Activated CD4-positive, alpha-beta T cell treated with anti-CD3 and anti-CD28 coated beads for 36 hours (primary cell): ENCODE results near the gene A3GALT2. TPM values are rescaled to one million over a fixed set of nuclear protein-coding genes. Genes with fewer than 3 reads are reported as not detected.

Source experiments
- ATAC-seq: fragments of 200-7000 bp; cut with Tn5 transposase; one replicate; pipeline ENCODE4 v1.10.0; 2021; ENCODE audit warnings: mild to moderate bottlenecking, moderate library complexity
- CTCF ChIA-PET: fragments of 350-600 bp; sonication (Branson Sonifier 250); formaldehyde crosslinking; loops from one replicate; lab custom pipeline; 2021; ENCODE audit warnings: antibody characterized with exemption; lab: Charles Lee
- POLR2A ChIA-PET: fragments of 350-600 bp; sonication (Branson Sonifier 250); formaldehyde crosslinking; loops from one replicate; lab custom pipeline; 2021; ENCODE audit warnings: antibody characterized with exemption, inconsistent platforms; lab: Charles Lee
- DNase-seq: peaks from one replicate; pipeline ENCODE4 v3.0.0-alpha.2; 2020
- H3K27ac Mint-ChIP-seq: one replicate; pipeline ENCODE4 v1.8.0; 2021; ENCODE audit warnings: mixed read lengths
- H3K27me3 Mint-ChIP-seq: one replicate; pipeline ENCODE4 v1.8.0; 2021; ENCODE audit warnings: mixed read lengths
- H3K36me3 Mint-ChIP-seq: one replicate; pipeline ENCODE4 v1.8.0; 2021; ENCODE audit warnings: low read depth, mixed read lengths
- H3K4me1 Mint-ChIP-seq: one replicate; pipeline ENCODE4 v1.8.0; 2021; ENCODE audit warnings: mixed read lengths
- H3K4me3 Mint-ChIP-seq: one replicate; pipeline ENCODE4 v1.8.0; 2021; ENCODE audit warnings: mild to moderate bottlenecking, moderate library complexity, mixed read lengths
- H3K9me3 Mint-ChIP-seq: one replicate; pipeline ENCODE4 v1.8.0; 2021; ENCODE audit warnings: low read depth, mixed read lengths
- intact Hi-C, 2 experiments: fragments of 100-400 bp; cut with DNase I in 1 of 2; cut with micrococcal nuclease in 1 of 2; formaldehyde crosslinking; loops; one replicate each; pipeline versions ENCODE4 v1.14.2 to v1.15.1; 2022 to 2024; cut with DNase I, micrococcal nuclease
- total RNA-seq, 2 experiments: library from RNA; stranded (reverse); gene quantifications; one replicate each; pipeline ENCODE4 v1.2.3, GENCODE V29; 2021

Gene A3GALT2
- total RNA-seq, 2 experiments from 2014 or later = not detected

GRCh38 chr1:33288976-33289857 lies 31.7 kb downstream of the A3GALT2 start:
- H3K27me3 Mint-ChIP-seq = no peaks in the 10 kb centered on the region
- intact Hi-C loops = no loop called here
- CTCF ChIA-PET = interaction anchor here (0.6 kb wide), 2 partner anchors 26 to 32 kb away, joined by 3 read pairs; no protein-coding TSS in a partner anchor
- H3K27ac Mint-ChIP-seq = no peak overlapping the region
- no peaks in the 10 kb centered on the region for H3K4me1 Mint-ChIP-seq
- H3K4me3 Mint-ChIP-seq = no peak overlapping the region
- H3K36me3 Mint-ChIP-seq = peaks cover 13% of the 10 kb centered on the region
- ATAC-seq (no peak), DNase-seq (no peak)
- POLR2A ChIA-PET = interaction anchor here (0.6 kb wide), 1 partner anchor 203 kb away, joined by 4 read pairs; no protein-coding TSS in a partner anchor
- H3K9me3 Mint-ChIP-seq = no peaks in the 10 kb centered on the region

DNA sequence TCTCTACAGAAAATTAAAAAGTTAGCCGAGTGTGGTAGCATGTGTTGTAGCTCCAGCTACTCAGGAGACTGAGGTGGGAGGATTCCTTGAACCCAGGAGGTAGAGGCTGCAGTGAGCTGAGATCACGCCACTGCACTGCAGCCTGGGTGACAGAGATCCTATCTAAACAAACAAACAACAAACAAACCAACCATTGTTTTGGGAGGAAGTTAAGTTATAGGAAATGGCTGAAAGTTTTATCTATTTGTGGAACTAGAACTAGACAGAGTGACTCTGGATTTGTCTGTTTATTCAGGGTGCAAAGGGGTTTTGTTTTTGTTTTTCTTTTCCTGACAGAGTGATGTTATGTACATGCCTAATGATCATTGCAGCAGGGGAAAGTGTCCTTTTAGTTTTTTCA lies 33.6 kb downstream of the A3GALT2 start:
- no peak for DNase-seq
- no peak for ATAC-seq
- Mint-ChIP-seq H3K4me3 (no peak overlapping the region), H3K36me3 (peaks cover 13% of the 10 kb centered on the region), H3K27me3 (no peaks in the 10 kb centered on the region), H3K27ac (no peak overlapping the region), H3K9me3 (no peaks in the 10 kb centered on the region), H3K4me1 (no peaks in the 10 kb centered on the region)
- CTCF ChIA-PET = no interaction called here
- POLR2A ChIA-PET = no interaction called here
- intact Hi-C loops = no loop called here

GRCh38 chr1:33286451-33287185 lies 34.3 kb downstream of the A3GALT2 start:
- Mint-ChIP-seq H3K4me3 (no peak overlapping the region), H3K36me3 (peaks cover 17% of the 10 kb centered on the region), H3K9me3 (no peaks in the 10 kb centered on the region), H3K27ac (no peak overlapping the region), H3K4me1 (no peaks in the 10 kb centered on the region), H3K27me3 (no peaks in the 10 kb centered on the region)
- DNase-seq (no peak), ATAC-seq (no peak)
- intact Hi-C loops = no loop called here
- POLR2A ChIA-PET = no interaction called here
- CTCF ChIA-PET = interaction anchor here (0.8 kb wide), 1 partner anchor 163 kb away, joined by 3 read pairs; no protein-coding TSS in a partner anchor

DNA sequence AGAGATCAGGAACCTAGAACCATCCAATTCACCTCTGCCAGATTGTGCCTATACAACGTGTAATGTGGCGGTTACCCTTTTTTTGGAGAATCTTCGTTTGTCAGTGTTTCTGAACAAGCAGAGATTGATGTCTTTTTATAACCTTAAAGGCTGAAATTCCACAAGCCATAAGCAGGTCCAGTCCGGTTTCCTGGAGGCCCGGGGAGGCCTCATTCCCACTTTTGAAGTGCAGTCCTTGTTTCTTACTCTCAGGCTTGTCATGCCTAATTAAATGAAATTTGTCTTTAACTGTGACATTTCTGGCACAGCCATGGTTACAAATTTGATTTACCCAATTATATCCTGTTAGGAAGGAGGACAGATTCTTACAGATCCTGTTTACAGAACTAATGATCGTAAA lies 36.8 kb downstream of the A3GALT2 start:
- Mint-ChIP-seq H3K36me3 (peaks cover 11% of the 10 kb centered on the region), H3K4me3 (no peak overlapping the region), H3K27ac (no peak overlapping the region), H3K9me3 (no peaks in the 10 kb centered on the region), H3K27me3 (no peaks in the 10 kb centered on the region), H3K4me1 (no peaks in the 10 kb centered on the region)
- intact Hi-C loops = no loop called here
- CTCF ChIA-PET = interaction anchor here (0.6 to 1.5 kb wide), 2 partner anchors 12 to 37 kb away, joined by 3 to 4 read pairs; partner anchors contain the start of gene A3GALT2
- ATAC-seq = no peak
- no peak for DNase-seq
- POLR2A ChIA-PET = no interaction called here

DNA sequence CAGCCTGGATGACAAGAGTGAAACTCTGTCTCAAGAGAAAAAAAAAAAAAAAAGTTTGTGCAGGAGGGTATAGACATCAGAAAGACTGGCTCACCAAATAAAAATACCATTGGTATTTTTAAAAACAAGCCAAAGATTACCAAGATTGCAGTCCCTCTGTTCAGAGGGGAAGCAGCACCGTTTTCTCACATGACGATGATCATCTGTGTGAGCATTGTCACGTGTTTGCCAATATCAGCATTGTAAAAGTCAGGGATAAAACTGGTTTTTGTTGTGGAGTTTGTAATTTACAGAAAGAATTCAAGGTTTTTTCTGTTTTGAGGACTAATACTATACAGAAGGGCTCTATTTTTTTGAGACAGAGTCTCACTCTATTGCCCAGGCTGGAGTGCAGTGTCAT lies 38.1 kb downstream of the A3GALT2 start:
- CTCF ChIA-PET = interaction anchor here (1.5 kb wide), 1 partner anchor 13 kb away, joined by 4 read pairs; no protein-coding TSS in a partner anchor
- DNase-seq (no peak), ATAC-seq (no peak)
- H3K27me3 Mint-ChIP-seq = no peaks in the 10 kb centered on the region
- H3K27ac Mint-ChIP-seq = no peak overlapping the region
- no peaks in the 10 kb centered on the region for H3K4me1 Mint-ChIP-seq
- peaks cover 6% of the 10 kb centered on the region for H3K36me3 Mint-ChIP-seq
- no peak overlapping the region for H3K4me3 Mint-ChIP-seq
- intact Hi-C loops = no loop called here
- POLR2A ChIA-PET = no interaction called here
- no peaks in the 10 kb centered on the region for H3K9me3 Mint-ChIP-seq

DNA sequence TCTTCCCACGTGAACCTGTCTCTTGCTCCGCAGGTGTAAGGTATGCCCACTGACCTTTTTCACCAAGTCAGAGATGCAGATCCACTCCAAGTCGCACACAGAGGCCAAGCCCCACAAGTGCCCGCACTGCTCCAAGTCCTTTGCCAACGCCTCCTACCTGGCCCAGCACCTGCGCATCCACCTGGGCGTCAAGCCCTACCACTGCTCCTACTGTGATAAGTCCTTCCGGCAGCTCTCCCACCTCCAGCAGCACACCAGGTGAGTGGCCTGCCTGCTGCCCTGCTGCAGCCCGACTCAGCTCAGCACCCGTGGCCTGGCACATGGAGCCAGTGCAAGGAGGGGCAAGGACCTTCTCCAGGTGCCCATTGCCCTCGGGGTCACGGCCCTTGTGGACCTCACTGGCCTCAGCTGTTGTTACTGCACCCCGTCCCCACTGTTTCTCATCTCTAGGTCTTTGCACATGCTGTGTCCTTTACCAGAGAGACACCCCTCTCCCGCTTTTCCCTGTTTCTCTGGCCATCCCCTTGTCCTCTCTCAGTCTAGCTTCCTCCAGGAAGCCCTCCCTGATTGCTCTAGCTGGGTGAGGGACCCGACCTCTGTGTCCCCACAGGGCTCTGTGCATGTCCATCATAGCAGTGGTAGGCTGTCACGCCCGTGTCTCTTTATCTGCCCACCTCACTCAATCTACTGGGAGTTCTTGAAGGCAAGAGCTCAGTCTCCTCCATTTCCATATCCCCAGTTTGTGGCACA lies 39.2 kb downstream of the A3GALT2 start:
- peaks cover 9% of the 10 kb centered on the region for H3K36me3 Mint-ChIP-seq
- no peak overlapping the region for H3K4me3 Mint-ChIP-seq

GRCh38 chr1:33280091-33280661 lies 40.7 kb downstream of the A3GALT2 start:
- no peak for ATAC-seq
- no peaks in the 10 kb centered on the region for H3K4me1 Mint-ChIP-seq
- DNase-seq = no peak
- no peaks in the 10 kb centered on the region for H3K27me3 Mint-ChIP-seq
- H3K27ac Mint-ChIP-seq = no peak overlapping the region
- no peaks in the 10 kb centered on the region for H3K9me3 Mint-ChIP-seq
- peaks cover 10% of the 10 kb centered on the region for H3K36me3 Mint-ChIP-seq
- intact Hi-C loops = no loop called here
- ChIA-PET POLR2A (no interaction called here), CTCF (no interaction called here)
- H3K4me3 Mint-ChIP-seq = no peak overlapping the region

More for the DNA sequence above, 39.2 kb downstream of the A3GALT2 start:
- CTCF ChIA-PET = no interaction called here
- H3K4me1 Mint-ChIP-seq = no peaks in the 10 kb centered on the region
- ATAC-seq (no peak), DNase-seq (no peak)
- no peaks in the 10 kb centered on the region for H3K27me3 Mint-ChIP-seq
- POLR2A ChIA-PET = no interaction called here
- intact Hi-C loops = no loop called here
- no peak overlapping the region for H3K27ac Mint-ChIP-seq
- no peaks in the 10 kb centered on the region for H3K9me3 Mint-ChIP-seq

GRCh38 chr1:33277488-33278084 lies 43.3 kb downstream of the A3GALT2 start:
- intact Hi-C loops = no loop called here
- DNase-seq (no peak), ATAC-seq (no peak)
- Mint-ChIP-seq H3K27me3 (no peaks in the 10 kb centered on the region), H3K27ac (no peak overlapping the region), H3K4me3 (no peak overlapping the region), H3K36me3 (peaks cover 10% of the 10 kb centered on the region), H3K4me1 (peaks cover 13% of the 10 kb centered on the region), H3K9me3 (no peaks in the 10 kb centered on the region)
- POLR2A ChIA-PET = no interaction called here
- CTCF ChIA-PET = interaction anchor here (1.1 to 1.8 kb wide), 2 partner anchors 18 to 20 kb away, joined by 3 to 9 read pairs; no protein-coding TSS in a partner anchor

GRCh38 chr1:33276573-33277298 lies 44.2 kb downstream of the A3GALT2 start:
- intact Hi-C loops = no loop called here
- ChIA-PET POLR2A (no interaction called here), CTCF (interaction anchor here (0.6 to 1.8 kb wide), 3 partner anchors 19 to 76 kb away, joined by 3 to 9 read pairs (median 3); no protein-coding TSS in a partner anchor)
- H3K4me1 Mint-ChIP-seq = peaks cover 17% of the 10 kb centered on the region
- DNase-seq (no peak), ATAC-seq (no peak)
- H3K27ac Mint-ChIP-seq = no peak overlapping the region
- no peaks in the 10 kb centered on the region for H3K27me3 Mint-ChIP-seq
- H3K36me3 Mint-ChIP-seq = peaks cover 7% of the 10 kb centered on the region
- H3K4me3 Mint-ChIP-seq = no peak overlapping the region
- no peaks in the 10 kb centered on the region for H3K9me3 Mint-ChIP-seq
